ENCODE data around the gene STK32C.

Gene STK32C

DNA sequence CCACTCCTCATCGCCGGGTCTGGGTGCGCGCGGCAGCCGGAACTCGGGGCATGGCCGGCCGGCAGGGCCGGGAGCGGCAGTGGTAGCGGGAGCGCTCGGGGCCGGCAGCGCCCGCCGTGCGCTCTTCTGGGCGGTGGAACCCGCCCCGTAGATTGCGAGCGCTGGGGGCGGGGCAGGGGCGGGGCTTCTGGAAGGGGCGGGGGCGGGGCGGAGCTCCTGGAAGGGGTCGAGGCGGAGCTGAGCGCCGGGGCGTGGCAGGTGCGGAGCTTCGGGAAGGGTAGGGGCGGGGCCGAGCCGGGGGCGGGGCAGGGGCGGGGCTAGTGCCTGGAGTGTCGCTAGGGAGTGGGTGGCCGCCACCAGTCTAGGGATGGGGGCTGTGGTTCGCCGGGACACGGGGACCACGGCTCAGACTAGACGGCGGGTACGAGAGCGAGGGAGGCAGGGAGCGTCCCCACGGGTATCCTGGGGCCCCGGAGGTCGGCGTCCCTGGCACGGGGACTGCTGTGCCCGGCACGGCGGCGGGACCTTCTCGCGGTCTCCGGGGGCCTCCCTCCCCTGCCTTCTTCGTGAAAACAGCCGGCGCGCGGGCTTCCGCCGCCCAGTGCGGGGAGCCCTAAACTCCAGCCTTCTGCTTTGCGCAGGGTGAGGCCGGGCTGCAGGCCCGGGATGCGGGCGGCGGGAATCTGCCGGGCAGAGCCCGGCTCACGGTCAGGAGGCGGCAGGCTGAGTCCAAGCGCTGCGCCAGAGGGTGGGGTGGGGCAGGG lies at the start of gene STK32C:
Gene STK32C (minus strand): TSS at position 128 of the 764 bp plus-strand sequence. CDS start 117 bp downstream, at position 11.
- H3K4me3 ChIP-seq (ENCODE audit: low read depth, low read length): peak within 1 kb of the TSS; percentile 71
- TF ChIP-seq, protein P1, sequence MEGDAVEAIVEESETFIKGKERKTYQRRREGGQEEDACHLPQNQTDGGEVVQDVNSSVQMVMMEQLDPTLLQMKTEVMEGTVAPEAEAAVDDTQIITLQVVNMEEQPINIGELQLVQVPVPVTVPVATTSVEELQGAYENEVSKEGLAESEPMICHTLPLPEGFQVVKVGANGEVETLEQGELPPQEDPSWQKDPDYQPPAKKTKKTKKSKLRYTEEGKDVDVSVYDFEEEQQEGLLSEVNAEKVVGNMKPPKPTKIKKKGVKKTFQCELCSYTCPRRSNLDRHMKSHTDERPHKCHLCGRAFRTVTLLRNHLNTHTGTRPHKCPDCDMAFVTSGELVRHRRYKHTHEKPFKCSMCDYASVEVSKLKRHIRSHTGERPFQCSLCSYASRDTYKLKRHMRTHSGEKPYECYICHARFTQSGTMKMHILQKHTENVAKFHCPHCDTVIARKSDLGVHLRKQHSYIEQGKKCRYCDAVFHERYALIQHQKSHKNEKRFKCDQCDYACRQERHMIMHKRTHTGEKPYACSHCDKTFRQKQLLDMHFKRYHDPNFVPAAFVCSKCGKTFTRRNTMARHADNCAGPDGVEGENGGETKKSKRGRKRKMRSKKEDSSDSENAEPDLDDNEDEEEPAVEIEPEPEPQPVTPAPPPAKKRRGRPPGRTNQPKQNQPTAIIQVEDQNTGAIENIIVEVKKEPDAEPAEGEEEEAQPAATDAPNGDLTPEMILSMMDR (conservative IDR thresholded peaks at IDR 0.05; ENCODE audit: low read depth, low read length): no peak
- DNase-seq (ENCODE audit: low read depth): peak; percentile 92

DNA sequence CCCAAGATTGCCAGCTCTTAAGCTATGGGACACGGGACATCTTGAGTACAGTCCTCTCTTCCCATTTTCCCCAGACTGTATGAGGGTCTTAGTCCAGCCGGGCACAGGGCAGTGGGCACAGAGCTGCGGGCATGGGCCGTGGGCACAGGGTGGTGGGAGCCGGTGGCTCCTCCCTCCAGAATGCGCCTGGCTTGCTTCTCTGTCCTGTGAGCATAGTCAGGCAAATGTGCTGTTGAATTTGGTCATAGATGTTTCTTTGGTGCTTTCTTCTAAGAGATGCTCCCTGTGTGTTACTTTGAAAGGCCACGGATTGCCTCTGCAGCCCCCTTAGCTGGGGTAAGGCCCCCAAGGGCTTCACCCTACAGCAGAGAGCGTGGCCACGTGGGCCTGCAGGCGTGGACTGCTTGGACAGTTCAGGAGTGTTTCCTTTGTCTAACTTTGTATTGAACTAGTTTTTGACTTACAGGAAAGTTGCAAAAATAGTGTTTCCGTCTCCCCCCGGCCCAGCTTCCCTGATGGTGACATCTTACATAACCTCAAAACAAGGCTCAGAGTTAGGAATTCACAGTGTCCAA lies 49.0 kb upstream of the STK32C start:
- TF ChIP-seq, protein P1 (conservative IDR thresholded peaks at IDR 0.05; ENCODE audit: low read depth, low read length): no peak
- DNase-seq (ENCODE audit: low read depth): no peak
- H3K4me3 ChIP-seq (ENCODE audit: low read depth, low read length): no peak overlapping the region

DNA sequence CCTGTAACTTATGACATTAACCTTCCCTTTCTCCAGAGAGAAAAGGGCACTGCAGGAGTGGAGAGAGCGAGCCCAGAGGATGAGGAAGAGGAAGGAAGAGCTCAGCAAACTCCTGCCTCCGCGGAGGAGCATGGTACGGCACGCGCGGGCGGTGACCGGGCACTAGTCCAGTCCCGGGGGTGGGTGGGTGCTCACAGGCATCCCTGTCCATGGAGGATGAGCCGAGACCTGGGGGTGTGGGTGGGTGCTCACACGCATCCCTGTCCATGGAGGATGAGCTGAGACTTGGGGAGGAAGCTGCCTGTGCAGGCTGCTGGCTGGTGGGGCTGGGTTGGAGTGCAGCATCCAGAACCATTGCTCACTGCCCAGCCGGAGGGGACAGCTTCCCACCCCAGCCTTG lies 48.0 kb upstream of the STK32C start:
- H3K4me3 ChIP-seq (ENCODE audit: low read depth, low read length): no peak overlapping the region
- no peak for DNase-seq (ENCODE audit: low read depth)
- TF ChIP-seq, protein P1 (conservative IDR thresholded peaks at IDR 0.05; ENCODE audit: low read depth, low read length): no peak

DNA sequence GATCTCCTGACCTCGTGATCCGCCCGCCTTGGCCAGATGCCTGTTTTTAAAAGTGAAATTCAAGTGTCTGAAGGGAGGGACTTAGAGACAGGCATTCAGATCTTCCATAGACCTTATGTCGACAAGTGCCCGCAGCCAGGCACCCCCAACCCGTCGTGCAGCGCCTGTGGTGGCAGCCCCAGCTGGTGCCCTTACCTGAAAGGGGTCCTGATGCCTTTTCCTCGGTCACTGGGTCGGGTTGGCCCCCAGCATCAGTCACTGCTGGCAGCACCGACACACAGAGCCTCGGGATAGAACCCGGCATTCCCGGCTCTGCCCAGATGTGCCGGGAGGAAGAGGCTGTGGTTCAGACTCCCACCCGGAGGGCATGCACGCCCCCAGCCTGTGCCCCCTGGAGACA lies 47.5 kb upstream of the STK32C start:
- no peak overlapping the region for H3K4me3 ChIP-seq (ENCODE audit: low read depth, low read length)
- DNase-seq (ENCODE audit: low read depth): no peak
- TF ChIP-seq, protein P1 (conservative IDR thresholded peaks at IDR 0.05; ENCODE audit: low read depth, low read length): no peak

DNA sequence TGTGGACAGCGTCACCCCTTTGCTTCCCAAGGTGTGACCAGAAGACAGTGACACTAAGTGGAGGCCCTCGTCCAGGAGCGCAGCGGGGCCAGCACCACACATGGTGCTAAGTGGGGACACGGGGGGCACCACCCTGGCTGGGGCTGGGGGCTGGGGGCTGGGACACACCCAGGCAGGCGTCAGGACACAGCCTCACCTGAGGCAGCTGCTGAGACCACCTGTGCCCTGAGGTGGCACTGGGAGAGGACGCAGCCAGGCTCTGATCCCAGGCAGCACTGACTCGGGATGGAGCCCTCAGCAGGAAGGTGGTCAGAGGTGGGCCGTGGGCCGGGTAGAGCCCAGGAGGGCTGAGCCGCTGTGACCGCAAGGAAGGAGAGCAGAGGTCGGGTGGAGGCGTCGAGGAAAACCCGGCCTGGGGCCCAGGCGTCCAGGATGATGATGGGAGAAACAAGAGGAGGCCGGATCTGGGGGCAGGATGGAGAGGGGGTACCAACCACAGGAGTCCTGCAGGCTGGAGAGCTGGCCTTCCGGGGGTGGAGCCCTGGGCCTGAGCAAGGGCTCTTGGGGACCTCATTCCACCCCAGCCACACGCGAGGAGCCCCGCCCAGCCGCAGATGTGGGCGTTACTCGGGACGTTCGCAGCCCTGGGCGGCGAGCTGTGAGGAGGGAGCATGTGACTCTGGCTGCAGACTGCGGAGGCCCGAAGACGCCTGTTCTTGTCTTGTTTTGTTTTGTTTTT lies 46.8 kb upstream of the STK32C start:
- TF ChIP-seq, protein P1 (conservative IDR thresholded peaks at IDR 0.05; ENCODE audit: low read depth, low read length): no peak
- DNase-seq (ENCODE audit: low read depth): no peak
- no peak overlapping the region for H3K4me3 ChIP-seq (ENCODE audit: low read depth, low read length)

DNA sequence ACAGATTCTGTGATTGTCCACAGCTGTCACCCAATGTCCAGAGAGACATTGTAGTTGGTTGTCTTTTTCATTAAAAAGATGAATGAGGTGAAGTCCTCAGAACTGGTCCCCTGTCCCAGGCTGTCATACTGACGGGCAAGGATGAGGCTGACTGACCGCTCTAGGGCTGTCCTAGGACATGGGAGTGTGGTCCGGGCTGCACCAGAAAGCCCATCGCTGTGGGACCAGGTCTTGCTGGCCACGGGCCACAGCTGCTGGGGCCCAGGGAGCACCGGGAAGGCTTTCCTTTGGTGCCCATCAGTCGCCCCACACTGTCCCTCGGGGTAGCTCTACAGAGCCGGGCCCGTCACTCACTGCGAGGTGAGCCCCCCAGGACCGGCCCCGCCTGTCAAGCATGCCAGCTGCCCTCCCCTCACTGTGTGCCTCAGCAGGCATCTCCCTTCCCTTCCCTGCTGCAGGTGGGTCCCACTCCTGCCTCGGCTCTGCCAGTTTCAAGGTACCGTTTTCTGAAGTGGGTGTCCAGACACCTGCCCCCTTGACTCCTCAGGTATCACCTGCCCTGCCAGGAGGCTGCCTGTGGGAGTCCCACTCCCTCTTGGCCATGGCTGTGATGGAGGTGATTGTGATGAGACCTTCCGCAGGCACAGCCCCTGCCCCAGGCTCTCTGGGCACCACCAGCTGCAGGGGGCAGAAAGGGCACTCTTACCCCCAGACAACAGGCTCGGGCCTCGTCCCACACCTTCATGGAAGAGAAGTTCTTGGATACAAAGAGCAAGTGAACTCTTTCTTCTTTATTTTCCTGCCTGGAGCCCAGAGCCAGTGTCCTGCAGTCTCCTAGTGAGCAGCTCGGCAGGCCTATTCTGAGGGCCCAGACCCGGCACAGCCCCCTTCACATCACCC lies 46.0 kb upstream of the STK32C start:
- no peak overlapping the region for H3K4me3 ChIP-seq (ENCODE audit: low read depth, low read length)
- DNase-seq (ENCODE audit: low read depth): no peak
- TF ChIP-seq, protein P1 (conservative IDR thresholded peaks at IDR 0.05; ENCODE audit: low read depth, low read length): no peak

Data from choroid plexus epithelial cell (primary cell).